COLO668 (cell line): ENCODE results near the gene SLC9A5.

Source experiments
- DNase-seq: peaks from one replicate; lab custom pipeline; 2025; ENCODE audit not compliant: unreplicated experiment; lab: John Stamatoyannopoulos, UW

SLC9A5 gene

DNA sequence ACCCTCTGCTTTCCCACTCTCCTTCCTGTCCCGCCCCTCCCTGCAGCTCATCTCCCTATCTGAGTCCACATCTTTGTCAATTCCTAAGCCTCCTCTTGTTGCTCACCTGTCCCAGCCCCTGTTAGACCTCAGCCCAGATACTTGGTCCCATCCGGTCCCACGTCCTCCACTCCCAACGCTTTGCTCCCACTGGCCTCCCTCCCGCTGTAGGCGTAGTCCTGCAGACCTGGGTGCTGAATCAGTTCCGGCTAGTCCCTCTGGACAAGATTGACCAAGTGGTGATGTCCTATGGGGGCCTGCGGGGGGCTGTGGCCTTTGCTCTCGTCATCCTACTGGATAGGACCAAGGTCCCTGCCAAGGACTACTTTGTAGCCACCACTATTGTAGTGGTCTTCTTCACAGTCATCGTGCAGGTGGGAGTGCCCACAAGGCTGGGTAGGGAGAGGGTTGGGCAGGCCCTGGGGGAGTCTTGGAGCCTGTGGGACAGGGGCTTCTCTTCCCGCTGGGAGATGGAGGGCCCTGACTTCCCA, 8.0 kb downstream of the SLC9A5 start:
- DNase-seq = no peak

DNA sequence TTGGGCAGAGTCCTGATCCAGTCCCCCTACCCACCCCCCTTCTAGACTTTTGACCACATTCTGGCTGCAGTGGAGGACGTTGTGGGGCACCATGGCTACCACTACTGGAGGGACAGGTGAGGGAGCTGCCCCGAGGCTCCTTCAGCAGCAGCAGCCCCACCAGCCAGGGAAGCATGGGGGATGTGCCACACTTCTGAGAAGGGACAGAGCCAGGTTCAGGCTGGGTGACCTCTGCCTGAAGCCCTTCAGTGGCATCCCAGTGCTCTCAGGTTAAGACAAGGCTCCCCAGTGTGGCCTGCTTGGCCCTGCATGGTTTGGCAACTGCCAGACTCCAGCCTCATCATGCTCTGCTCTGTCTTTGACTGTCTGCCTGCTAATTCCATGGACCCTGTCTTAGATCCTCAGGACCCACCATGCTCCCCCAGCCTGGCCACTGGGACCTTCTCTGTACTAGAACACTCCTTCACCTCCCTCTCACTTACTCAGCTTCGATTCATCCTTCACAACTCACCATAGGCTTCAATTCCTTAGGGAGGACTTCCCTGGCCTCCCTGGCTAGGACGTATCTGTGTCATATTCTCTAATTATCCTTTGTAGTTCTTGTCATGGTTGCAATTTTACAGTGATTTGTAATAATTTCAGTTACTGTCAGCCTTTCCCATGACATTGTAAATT, 8.8 kb downstream of the SLC9A5 start:
- no peak for DNase-seq

DNA sequence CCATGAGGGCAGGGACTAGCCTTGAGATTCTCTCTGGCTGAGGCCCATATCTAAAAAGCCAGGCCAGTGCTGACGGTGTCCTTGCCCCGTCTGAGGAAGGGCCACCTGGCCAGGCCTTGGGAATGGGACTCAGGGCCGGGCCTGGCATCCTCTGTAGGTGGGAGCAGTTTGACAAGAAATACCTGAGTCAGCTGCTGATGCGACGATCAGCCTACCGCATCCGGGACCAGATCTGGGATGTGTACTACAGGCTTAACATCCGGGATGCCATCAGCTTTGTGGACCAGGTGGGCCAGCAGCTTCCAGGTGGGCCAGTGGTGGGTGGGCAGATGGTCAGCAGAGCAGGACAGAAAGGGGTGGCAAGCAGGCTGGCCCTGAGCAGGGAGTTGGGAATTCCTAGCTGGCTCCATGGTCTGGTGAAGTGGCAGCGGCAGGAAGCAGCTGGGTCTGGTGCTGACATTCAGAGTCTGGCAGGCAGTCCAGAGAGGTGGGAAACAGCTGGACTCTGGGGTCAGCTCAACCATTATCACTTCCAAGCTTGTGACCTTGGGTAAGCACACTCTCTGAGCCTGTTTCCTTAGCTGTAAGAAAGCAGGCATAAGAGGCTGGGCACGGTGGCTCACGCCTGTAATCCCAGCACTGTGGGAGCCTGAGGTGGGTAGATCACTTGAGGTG, 9.5 kb downstream of the SLC9A5 start:
- no peak for DNase-seq

DNA sequence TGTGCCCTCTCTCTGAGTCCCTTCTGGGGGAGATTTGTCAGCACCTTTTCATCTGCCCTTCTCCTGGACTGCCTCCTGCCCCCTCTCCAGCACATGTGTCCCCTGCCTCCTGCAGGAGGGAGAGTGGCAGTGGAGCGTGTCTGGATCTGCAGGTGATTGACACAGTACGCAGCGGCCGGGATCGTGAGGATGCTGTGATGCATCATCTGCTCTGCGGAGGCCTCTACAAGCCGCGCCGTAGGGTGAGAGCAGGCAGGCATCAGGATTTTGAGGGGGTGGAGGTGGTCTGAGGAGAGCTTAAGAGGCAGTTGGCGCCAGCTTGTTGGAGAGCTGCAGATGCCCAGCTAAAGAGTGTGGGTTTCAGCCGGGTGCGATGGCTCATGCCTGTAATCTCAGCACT, 10.9 kb downstream of the SLC9A5 start:
- DNase-seq = no peak

DNA sequence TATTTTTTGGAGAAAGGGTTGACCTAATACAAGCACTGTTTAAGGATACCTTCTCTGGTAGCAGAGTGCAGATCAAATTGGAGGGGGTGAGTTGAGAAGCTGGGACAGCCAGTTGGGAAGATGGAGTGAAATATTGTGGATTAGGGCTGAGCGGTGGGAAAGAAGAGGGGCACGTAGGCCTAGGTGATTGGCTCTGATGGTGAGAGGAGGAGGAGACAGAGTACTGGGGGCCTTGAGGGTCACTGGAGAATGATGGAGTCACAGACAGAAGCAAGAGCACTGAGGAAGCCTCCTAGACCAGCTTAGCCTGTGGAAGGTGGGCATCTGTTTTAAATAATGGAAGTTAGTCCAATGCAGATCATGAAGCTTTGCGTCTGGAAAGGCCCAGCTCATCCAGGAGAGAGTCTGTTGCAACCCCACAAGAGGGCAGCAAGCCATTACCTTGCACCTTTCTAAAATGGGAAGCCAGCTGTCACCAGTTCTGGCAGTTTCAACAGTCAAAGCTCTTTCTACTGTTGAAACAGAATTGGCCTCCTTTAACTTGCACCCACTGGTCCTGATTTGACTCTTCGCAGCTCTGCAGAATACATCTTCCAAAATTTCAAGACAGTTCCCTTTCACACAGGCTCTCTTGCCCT, 11.8 kb downstream of the SLC9A5 start:
- DNase-seq = peak; percentile 37

DNA sequence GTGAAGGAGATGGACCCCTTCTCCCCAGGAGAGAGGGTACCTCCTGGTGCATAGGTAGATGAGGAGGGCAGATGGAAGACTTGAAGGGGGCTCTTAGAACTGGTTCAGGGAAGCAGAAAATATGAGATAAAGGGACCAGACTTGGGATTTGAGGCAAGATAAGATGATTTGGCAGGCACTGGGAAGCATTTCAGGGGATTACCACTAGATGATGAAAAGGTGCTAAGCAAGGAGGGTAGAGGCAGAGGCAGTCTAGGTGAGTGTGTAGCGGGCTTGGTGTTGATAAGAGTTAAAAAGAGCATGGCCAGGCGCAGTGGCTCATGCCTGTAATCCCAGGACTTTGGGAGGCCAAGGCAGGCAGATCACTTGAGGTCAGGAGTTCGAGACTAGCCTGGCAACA, 14.4 kb downstream of the SLC9A5 start:
- DNase-seq = no peak

DNA sequence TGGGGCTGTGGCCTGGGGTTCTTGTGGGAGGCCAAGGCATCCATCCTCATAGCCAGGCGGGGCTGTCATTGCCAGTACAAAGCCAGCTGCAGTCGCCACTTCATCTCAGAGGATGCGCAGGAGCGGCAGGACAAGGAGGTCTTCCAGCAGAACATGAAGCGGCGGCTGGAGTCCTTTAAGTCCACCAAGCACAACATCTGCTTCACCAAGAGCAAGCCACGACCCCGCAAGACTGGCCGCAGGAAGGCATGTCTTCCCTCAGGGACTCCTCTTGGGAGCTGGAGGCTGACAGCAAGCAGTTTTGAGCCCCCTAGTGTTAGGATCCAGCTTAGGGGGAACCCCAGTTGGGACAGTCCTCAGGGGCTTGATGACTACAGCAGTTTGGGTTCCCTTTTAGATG, 15.5 kb downstream of the SLC9A5 start:
- DNase-seq = no peak

DNA sequence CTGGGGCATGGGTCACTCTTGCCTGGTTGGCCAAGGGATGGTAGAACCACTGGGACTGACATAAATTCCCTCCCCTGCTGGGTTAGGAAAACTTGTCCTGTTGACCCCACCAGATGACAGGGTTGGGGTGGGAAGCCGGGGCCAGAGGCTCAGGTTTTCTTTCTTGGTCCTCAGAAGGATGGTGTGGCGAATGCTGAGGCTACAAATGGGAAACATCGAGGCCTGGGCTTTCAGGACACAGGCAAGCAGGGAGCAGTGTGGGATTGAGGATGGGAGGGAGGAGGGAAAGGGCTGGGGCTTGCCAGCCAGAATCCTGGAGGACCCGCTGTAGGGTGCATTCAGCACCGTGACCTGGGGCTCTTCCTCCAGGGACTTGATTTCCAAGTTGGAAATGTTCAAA, 16.1 kb downstream of the SLC9A5 start:
- no peak for DNase-seq

DNA sequence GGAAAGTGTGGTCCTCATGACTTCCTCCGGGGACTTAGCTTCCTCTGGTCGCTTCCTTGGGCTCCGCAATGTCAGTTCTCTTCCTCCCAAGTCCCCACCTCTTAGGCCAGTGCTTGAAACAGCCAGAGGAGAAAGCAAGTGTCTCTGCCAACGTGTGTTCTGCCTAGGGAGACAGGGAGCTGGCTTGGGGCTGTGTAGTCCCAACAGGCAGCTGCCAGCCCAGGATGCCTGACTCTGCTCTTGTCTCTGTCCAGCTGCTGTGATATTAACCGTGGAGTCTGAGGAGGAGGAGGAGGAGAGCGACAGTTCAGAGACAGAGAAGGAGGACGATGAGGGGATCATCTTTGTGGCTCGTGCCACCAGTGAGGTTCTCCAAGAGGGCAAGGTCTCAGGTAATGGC, 17.1 kb downstream of the SLC9A5 start:
- DNase-seq = no peak

DNA sequence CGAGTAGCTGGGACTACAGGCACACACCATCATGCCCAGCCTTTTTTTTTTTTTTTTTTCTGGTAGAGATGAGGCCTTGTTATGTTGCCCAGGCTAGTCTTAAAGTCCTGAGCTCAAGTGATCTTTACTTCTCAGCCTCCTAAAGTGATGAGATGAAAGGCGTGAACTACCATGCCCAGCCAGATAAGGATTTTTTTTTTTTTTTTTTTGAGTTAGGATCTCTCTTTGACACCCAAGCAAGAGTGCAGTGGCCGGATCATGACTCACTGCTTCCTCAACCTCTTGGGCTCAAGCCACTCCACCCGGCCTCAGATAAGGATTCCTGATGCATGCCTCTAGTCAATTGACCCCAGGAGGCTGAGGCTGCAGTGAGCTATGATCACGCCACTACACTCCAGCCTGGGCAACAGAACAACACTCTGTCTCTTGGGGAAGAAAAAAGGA, 19.4 kb downstream of the SLC9A5 start:
- no peak for DNase-seq

DNA sequence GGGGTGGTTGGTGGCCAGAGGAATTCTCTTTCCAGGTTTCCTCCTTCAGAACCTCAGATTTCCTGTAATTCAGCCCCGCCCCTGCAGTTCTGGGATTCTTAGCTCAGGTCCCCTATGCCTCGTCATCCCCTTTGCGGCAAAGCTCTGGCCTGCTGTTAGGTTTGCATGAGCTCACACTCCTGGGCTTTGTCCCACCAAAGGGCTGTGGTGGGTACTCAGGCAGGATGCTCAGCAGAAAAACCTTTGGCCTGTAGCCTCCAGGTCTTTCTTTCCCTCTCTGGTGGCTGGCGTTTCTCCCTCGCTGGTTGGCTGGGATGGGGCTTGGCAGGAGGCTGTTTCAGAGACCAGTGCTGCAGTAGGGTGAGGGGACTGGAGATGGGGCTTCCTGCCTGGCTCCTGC, 21.0 kb downstream of the SLC9A5 start:
- no peak for DNase-seq

DNA sequence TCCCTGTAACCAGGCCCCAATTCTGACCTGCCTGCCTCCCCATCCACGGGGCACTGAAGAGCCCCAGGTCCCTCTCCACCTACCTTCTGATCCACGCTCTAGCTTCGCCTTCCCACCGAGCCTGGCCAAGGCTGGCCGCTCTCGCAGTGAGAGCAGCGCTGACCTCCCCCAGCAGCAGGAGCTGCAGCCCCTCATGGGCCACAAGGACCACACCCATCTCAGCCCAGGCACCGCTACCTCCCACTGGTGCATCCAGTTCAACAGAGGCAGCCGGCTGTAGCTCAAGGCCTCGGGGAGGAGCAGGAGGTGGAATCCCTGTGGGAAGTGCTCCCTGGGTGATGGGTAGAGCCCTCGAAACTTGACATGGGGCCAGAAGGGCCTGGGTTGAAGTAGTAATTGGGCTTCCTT, 22.2 kb downstream of the SLC9A5 start:
- DNase-seq = no peak

DNA sequence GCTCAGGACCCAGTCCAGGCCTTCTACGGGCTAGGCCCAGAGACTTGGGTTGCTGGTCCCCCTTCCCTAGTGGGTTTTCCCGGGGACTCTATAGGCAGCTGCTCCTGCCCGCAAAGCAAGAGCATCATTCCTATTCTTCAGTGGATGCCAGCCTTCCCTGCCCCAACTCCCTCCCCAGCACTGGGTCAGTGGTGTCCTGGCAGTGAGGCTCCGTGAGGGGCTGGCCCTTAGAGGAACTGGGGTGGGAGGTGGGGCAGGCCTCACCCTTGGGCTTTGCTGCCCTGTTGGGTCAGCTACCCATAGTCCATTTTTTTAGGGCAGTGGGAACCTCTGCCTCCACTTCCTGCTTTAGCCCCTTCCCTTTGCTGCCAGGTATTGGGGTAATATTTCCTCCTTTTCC, 22.7 kb downstream of the SLC9A5 start:
- DNase-seq = no peak

DNA sequence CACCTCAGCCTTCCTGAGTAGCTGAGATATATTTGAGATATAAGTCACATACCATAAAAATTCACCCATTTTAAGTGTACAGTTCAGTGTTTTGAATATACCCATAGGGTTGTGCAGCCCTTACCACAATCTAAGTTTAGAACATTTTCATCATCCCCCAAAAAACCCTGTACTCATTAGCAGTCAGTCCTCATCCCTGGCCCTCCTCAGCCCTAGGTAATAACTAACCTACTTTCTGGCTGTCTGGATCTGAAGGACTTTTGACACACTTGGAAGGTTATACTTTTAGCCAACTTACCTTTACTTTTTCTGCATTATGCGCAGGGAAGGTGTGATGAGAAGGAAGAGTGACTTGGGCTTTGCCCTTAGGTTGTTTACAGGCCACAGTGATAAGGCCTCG, 26.5 kb downstream of the SLC9A5 start:
- DNase-seq = no peak

DNA sequence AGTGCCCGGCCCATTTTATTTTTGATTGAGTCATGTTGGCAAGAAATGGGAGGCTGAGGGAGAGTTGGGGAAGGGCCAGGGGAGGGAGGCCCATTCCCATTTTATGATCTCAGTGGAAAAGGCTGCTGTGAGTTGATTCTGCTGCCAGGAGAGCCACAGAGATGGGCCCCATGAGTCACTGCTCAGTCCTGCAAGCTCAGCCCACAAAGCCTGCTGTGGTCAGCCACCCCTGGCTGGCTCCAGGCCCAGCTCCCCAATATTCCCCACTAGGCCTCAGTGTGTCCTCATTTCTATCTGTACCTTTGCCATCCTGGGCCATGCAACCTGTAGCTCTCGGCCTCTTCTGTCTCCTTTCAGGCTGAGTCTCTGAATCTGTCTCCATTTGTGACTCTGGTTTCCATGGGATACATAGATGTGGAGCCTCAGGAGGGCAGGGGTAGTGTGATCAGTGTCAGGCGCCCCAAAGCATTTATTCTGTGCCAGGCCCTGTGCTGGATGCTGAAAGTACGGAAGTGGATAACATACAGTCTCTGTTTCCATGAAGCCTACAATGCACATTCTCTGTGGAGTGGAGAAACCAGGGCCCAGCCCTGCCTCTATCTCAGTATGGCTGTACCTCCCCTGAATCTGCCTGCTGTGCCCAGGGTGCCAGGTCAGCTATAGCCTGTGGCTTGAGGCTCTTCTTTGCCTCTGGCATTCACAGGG, 28.7 kb downstream of the SLC9A5 start:
- no peak for DNase-seq

DNA sequence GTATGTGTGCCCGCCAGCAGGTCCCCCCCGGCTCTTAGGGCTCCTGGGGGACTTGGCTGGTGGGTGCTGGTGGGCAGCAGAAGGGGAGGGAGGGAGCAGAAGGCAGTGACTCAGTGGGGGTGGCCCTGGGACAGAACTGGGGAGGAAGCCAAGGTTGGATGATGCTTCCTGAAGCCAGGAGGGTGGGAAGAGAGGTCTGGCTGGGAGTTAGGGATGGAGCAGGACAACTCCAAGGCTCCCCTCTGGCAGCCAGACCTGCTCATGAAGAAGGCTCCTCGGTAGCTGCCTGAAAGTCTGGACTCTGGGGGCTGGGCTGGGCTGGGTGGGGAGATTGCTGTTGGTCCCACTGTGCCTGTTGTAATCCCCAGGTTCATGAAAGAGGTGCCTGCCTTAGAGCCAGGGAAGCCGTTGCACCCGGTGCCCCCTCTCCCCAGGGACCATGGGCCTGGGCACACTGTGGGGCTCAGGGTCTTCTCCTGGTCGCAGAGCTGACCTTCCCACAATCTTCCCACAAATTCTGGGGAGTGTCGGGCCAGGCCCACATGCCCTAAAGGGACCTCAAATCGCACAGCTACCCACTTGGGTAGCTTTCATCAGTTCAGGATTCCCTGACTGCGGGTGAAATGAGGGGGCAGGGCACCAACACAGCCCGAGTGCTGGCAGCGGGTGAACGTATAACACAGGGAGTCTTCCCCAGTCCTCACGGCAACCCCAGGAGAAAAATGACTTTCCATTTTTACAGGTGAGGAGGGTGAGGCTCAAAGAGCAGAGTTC, 29.4 kb downstream of the SLC9A5 start:
- DNase-seq = no peak

DNA sequence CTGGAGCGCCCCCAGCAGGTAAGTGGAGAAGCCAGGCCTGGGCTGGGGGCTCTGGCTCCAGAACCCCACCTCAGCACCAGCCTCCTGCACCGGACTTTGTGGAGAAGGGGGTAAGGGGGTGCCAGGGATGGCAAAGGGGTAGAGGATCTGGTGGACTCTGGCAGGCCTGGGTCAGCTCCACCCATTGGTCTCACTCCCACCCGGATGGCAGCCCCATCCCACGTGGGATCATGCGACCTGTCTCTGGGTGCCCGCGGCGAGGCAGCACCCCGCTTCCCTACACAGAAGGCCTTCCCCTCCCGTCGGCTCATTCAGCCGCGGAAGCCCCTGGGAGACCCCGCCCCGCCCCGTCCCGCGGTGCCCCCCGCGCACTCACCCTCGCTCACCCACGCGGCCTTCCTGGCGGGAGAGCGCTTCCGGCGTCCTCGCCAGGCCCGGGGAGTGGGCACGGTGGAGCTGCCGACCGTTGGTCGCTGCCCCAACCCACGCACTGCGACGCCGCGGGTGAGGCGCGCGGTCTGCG, 30.1 kb downstream of the SLC9A5 start:
- peak; percentile 71 for DNase-seq

DNA sequence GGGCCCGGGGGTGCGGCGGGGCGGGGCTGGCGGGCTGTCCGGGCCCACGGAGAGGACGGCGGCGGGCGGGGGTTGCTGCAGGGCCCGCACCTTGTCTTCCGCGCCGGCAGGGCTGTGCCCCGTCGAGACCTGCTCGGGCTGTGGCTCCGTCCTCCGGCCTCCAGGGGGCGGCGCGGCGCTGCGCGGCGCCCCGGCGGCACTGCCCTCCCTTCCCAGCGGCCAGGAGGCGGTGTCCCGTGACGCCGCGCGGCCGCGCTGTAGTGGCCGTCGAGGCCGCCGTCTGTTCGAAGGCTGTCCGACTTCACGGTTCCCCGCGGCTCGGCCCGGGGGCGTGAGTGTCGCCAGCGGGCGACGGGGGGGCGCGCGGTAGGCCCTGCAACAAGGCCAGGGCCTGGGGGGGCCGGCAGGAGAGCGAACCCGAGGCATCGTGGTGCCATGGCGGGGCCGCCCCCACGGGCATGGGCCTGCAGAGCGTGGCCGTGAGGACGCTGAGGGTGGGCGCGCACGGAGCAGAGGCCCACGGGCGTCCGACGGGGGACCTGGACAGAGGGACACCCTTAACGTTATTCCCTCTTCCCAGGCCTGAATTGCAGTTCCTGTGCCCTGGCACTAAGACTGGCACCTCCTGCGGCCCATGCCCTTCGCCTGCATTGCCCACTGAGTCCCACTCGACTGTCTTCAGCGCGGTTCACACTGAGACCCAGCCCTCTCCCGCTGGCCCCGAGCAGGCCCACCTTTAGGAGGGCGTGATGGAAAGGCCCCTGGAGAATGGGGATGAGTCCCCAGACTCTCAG, 30.7 kb downstream of the SLC9A5 start, which contains the start of gene PLEKHG4:
PLEKHG4 (plus strand) TSS at position 237 of the 794 bp plus-strand sequence; CDS start at position 750, 513 bp downstream.
- peak; percentile 91 for DNase-seq
